ENCODE results near the gene GNA12.

GNA12 gene

GRCh38 chr7:2838451-2838850 is 5.7 kb downstream of the GNA12 start:
- no peak for DNase-seq (ENCODE audit: low read depth, low spot score)

- no peak for DNase-seq (ENCODE audit: low read depth, low spot score)
Observed at GRCh38 chr7:2837496-2837895, 6.6 kb downstream of the GNA12 start.

- no peak for DNase-seq (ENCODE audit: low read depth, low spot score)
Observed at GRCh38 chr7:2834748-2835441, 9.2 kb downstream of the GNA12 start.

- no peak for DNase-seq (ENCODE audit: low read depth, low spot score)
Observed at GRCh38 chr7:2833083-2833910, 10.8 kb downstream of the GNA12 start.

- DNase-seq (ENCODE audit: low read depth, low spot score), result no peak
Observed at GRCh38 chr7:2832461-2832860, 11.6 kb downstream of the GNA12 start.

GRCh38 chr7:2830609-2831376 is 13.3 kb downstream of the GNA12 start:
- DNase-seq (ENCODE audit: low read depth, low spot score), result no peak

- DNase-seq (ENCODE audit: low read depth, low spot score), result no peak
Observed at GRCh38 chr7:2829040-2829439, 15.1 kb downstream of the GNA12 start.

GRCh38 chr7:2826771-2827170 is 17.3 kb downstream of the GNA12 start:
- DNase-seq (ENCODE audit: low read depth, low spot score), result no peak

- DNase-seq (ENCODE audit: low read depth, low spot score), result no peak
Observed at GRCh38 chr7:2825559-2826227, 18.4 kb downstream of the GNA12 start.

- no peak for DNase-seq (ENCODE audit: low read depth, low spot score)
Observed at GRCh38 chr7:2824678-2825461, 19.2 kb downstream of the GNA12 start.

GRCh38 chr7:2824026-2824677 is 20.0 kb downstream of the GNA12 start:
- no peak for DNase-seq (ENCODE audit: low read depth, low spot score)

- no peak for DNase-seq (ENCODE audit: low read depth, low spot score)
Observed at GRCh38 chr7:2823130-2823529, 21.0 kb downstream of the GNA12 start.

- no peak for DNase-seq (ENCODE audit: low read depth, low spot score)
Observed at GRCh38 chr7:2821842-2822507, 22.1 kb downstream of the GNA12 start.

- no peak for DNase-seq (ENCODE audit: low read depth, low spot score)
Observed at GRCh38 chr7:2821161-2821841, 22.8 kb downstream of the GNA12 start.

- no peak for DNase-seq (ENCODE audit: low read depth, low spot score)
Observed at GRCh38 chr7:2820508-2820934, 23.6 kb downstream of the GNA12 start.

GRCh38 chr7:2819954-2820397 is 24.1 kb downstream of the GNA12 start:
- DNase-seq (ENCODE audit: low read depth, low spot score), result no peak

GRCh38 chr7:2819161-2819953 is 24.8 kb downstream of the GNA12 start:
- DNase-seq (ENCODE audit: low read depth, low spot score), result no peak

GRCh38 chr7:2818653-2819052 is 25.5 kb downstream of the GNA12 start:
- no peak for DNase-seq (ENCODE audit: low read depth, low spot score)
